OCI-LY3 (cell line): Measurements from ENCODE around the gene NAA20.

Source experiments
- H2AFZ ChIP-seq: fragments of 200-600, 300-600 bp; shearing (Covaris generic); 2 replicates; pipeline ENCODE4 v1.6.0; 2014; ENCODE audit warnings: antibody characterized with exemption, low read depth, low read length
- H3K27ac ChIP-seq: fragments of 200-600, 300-600 bp; sonication (generic); 2 replicates; pipeline ENCODE4 v1.5.1; 2014; ENCODE audit warnings: mild to moderate bottlenecking, low read length, moderate library complexity, mixed read lengths
- H3K27me3 ChIP-seq: fragments of 200-600, 300-600 bp; sonication (generic); 2 replicates; pipeline ENCODE4 v1.6.1; 2014; ENCODE audit warnings: low read depth, low read length, mixed read lengths
- H3K36me3 ChIP-seq: fragments of 200-600, 300-600 bp; sonication (generic); replicated peaks from 2 replicates; pipeline ENCODE3; 2014; ENCODE audit warnings: low read depth, low read length, mixed read lengths
- H3K4me1 ChIP-seq: fragments of 300-600, 200-600 bp; sonication (generic); 2 replicates; pipeline ENCODE4 v1.6.1; 2014; ENCODE audit warnings: low read length, mixed read lengths
- H3K4me2 ChIP-seq: fragments of 200-600, 300-600 bp; sonication (generic); 2 replicates; pipeline ENCODE4 v1.6.1; 2014; ENCODE audit warnings: low read length, mixed read lengths
- H3K4me3 ChIP-seq: fragments of 300-600, 200-600 bp; sonication (generic); 2 replicates; pipeline ENCODE4 v1.5.1; 2014; ENCODE audit warnings: antibody characterized with exemption, mild to moderate bottlenecking, low read length, moderate library complexity
- H3K79me2 ChIP-seq: fragments of 300-600, 200-600 bp; shearing (Covaris generic); 2 replicates; pipeline ENCODE4 v1.6.1; 2014; ENCODE audit warnings: mild to moderate bottlenecking, low read length, mixed read lengths
- H3K9ac ChIP-seq: fragments of 300-600, 200-600 bp; shearing (Covaris generic); 2 replicates; pipeline ENCODE4 v1.6.0; 2014; ENCODE audit warnings: mild to moderate bottlenecking, low read length, moderate library complexity
- H3K9me3 ChIP-seq: fragments of 200-600, 300-600 bp; shearing (Covaris generic); 2 replicates; pipeline ENCODE4 v1.6.1; 2014; ENCODE audit warnings: low read length, mixed read lengths; ENCODE audit not compliant: insufficient read depth
- H4K20me1 ChIP-seq: fragments of 200-600, 300-600 bp; sonication (generic); 2 replicates; pipeline ENCODE4 v1.6.1; 2016; ENCODE audit warnings: low read length, mixed read lengths; ENCODE audit not compliant: insufficient read depth
- EZH2phosphoT487 ChIP-seq: fragments of 200-600 bp; shearing (Covaris generic); IDR thresholded peaks from 2 replicates; pipeline ENCODE4 v1.6.1; 2018; ENCODE audit warnings: antibody characterized with exemption, mixed run types, low read depth
- TF ChIP-seq, protein P1 (sequence below): fragments of 200-600, 300-600 bp; sonication (generic); IDR thresholded peaks from 2 replicates; pipeline ENCODE4 v1.5.1; 2014; ENCODE audit warnings: antibody characterized with exemption, low read length, low read depth

NAA20 gene

DNA sequence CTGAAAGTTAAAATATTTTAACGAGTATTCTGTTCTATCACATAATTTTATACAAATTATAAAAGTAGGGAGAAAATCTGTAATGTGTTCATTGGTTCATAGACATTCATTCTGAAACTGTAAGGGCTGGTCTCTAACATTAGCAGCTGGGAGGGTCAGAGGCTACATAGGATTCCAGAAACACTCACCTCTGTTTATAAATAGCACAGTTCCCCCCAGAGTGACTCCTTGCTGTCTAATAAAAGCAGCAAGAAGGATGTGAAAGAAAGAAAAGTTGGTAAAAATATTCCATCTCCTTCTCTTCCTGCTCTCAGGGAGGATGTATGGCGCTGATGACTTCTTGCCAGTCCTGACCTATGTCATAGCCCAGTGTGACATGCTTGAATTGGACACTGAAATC, 25.3 kb upstream of the NAA20 start:
- H3K79me2 ChIP-seq, result no peaks in the 10 kb centered on the region
- no peak for TF ChIP-seq EZH2phosphoT487
- TF ChIP-seq, protein P1, sequence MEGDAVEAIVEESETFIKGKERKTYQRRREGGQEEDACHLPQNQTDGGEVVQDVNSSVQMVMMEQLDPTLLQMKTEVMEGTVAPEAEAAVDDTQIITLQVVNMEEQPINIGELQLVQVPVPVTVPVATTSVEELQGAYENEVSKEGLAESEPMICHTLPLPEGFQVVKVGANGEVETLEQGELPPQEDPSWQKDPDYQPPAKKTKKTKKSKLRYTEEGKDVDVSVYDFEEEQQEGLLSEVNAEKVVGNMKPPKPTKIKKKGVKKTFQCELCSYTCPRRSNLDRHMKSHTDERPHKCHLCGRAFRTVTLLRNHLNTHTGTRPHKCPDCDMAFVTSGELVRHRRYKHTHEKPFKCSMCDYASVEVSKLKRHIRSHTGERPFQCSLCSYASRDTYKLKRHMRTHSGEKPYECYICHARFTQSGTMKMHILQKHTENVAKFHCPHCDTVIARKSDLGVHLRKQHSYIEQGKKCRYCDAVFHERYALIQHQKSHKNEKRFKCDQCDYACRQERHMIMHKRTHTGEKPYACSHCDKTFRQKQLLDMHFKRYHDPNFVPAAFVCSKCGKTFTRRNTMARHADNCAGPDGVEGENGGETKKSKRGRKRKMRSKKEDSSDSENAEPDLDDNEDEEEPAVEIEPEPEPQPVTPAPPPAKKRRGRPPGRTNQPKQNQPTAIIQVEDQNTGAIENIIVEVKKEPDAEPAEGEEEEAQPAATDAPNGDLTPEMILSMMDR, result no peak

DNA sequence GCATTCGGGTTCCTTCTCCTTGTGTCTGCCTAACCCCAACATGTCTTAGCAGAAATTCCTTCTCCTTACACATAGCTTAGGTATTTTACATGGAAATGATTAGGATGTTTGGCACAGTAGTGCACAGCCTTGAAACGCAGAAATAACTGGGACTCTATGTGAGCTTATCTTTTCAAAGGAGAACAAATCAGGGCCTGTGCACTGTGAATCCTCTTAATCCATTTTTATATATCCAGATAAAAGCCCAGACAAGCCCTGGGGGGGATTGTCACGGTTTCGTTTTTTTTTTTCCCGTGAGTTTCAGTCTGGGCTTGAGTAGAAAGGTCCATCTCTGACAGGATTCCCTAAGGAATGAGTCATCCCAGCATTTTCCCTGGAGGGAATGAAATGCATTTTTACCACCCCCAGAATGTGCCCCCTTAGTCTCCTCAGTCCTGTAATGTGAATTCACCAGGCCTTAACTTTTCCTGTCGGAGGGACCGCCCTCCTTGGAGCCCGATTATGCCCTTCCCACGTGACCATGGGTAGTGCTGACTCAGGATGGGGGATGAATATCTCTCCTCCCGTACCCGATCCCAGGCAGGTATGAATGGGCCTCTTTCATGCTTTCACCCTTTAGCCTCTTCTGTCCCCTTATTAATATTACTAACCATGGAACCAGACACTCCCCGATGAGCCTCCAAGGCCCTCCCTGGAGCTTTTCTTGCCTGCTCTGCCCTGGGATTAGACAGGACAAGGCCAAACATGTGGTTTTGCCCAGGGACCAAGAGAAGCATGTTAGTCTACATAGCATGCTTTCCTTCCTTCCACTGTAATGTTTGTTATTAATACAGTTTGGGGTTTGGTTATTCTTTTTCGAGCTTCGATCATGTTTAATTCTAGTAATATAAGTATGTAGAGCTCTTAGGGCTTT, 23.9 kb upstream of the NAA20 start:
- Histone ChIP-seq H3K4me1 (peaks cover 10% of the 10 kb centered on the region), H3K9me3 (no peaks in the 10 kb centered on the region), H2AFZ (no peak overlapping the region), H3K79me2 (no peaks in the 10 kb centered on the region), H3K9ac (no peak overlapping the region), H3K27ac (no peak overlapping the region), H3K27me3 (no peaks in the 10 kb centered on the region), H3K4me2 (no peak overlapping the region), H3K4me3 (no peak overlapping the region), H3K36me3 (no peaks in the 10 kb centered on the region), H4K20me1 (no peaks in the 10 kb centered on the region)
- TF ChIP-seq, protein P1, result no peak
- no peak for TF ChIP-seq EZH2phosphoT487

More for the DNA sequence above, 25.3 kb upstream of the NAA20 start:
- Histone ChIP-seq H3K4me2 (no peak overlapping the region), H3K4me3 (no peak overlapping the region), H4K20me1 (no peaks in the 10 kb centered on the region), H2AFZ (no peak overlapping the region), H3K9ac (no peak overlapping the region), H3K27ac (no peak overlapping the region), H3K4me1 (peaks cover 10% of the 10 kb centered on the region), H3K27me3 (no peaks in the 10 kb centered on the region), H3K36me3 (no peaks in the 10 kb centered on the region), H3K9me3 (no peaks in the 10 kb centered on the region)

DNA sequence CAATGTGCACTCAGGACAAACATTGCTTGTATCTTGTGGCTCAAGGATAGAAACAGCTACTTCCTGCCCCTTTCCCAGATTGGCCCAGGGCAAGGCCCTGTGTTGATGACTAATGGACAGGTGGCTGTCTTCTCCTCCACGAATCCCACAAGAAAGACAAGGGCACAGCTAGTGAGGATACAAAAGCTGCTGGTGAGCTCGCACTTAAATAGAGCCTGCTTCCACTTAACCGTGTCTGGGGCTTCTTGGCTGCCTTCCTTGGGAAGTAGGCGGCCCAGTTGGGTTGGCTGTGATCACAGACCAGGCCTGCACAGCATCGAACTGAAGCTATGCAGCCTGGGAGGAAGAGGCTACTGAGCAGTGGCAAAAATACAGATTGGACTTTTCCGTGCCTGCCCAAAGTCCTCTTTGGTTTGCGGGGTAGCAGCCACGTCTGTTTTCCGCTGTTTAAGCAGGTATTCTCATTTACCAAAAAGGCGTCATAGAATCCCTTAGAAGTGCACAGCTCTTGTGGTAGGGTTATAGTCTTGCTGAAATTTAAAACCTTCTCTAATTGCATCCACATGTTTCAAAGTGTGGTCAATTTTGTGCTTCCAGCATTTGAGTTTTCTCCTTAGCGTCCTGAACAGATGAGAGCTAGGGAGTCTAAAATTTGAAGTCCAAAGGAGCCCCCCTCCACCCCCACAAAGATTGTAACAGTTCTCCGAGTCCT, 23.0 kb upstream of the NAA20 start:
- no peak overlapping the region for H2AFZ ChIP-seq
- H3K27ac ChIP-seq, result no peak overlapping the region
- no peaks in the 10 kb centered on the region for H3K79me2 ChIP-seq
- no peaks in the 10 kb centered on the region for H3K9me3 ChIP-seq
- TF ChIP-seq, protein P1, result no peak
- TF ChIP-seq EZH2phosphoT487, result no peak
- no peak overlapping the region for H3K4me2 ChIP-seq
- no peaks in the 10 kb centered on the region for H4K20me1 ChIP-seq
- H3K36me3 ChIP-seq, result no peaks in the 10 kb centered on the region
- H3K9ac ChIP-seq, result no peak overlapping the region
- H3K27me3 ChIP-seq, result no peaks in the 10 kb centered on the region
- H3K4me1 ChIP-seq, result peaks cover 10% of the 10 kb centered on the region
- H3K4me3 ChIP-seq, result no peak overlapping the region

DNA sequence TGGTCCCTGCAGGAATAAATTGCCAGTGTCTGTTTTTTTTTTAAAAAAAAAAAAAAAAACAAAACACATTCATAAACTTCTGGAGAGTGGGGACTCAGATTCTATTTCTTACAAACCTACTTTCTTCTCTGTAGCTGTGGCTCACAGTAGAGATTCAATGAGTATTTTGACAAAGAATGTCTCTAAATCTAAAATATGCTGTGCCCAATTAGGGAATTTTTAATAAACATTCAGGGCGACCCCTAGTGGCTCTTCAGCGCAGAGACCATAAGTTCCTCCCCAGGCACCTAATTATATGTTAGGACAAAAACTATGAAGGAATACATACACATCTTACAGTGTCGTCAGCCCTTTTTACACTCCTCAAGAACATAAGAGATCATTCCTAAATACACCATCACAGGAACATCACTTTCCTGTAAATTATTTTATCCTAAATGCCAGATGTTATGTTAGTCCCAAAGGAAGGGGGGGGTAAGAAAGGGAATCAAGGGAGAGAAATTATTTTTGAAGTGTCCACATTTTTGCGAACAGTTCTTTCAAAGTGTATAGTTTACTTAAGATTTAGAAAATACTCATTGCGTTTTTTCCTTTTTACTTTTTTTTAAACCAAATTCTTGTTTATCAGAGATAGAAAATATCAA, 21.8 kb upstream of the NAA20 start:
- Histone ChIP-seq H3K27me3 (no peaks in the 10 kb centered on the region), H3K9ac (no peak overlapping the region), H3K27ac (no peak overlapping the region), H3K4me2 (no peak overlapping the region), H2AFZ (no peak overlapping the region), H3K36me3 (no peaks in the 10 kb centered on the region), H4K20me1 (no peaks in the 10 kb centered on the region), H3K79me2 (no peaks in the 10 kb centered on the region), H3K4me3 (no peak overlapping the region), H3K9me3 (no peaks in the 10 kb centered on the region), H3K4me1 (peaks cover 10% of the 10 kb centered on the region)
- TF ChIP-seq, protein P1, result peak; percentile 97
- no peak for TF ChIP-seq EZH2phosphoT487
